Measurements from ENCODE around the gene NSMCE1. TPM values are rescaled to one million over a fixed set of nuclear protein-coding genes. Genes with fewer than 3 reads are reported as not detected.

The NSMCE1 gene
- total and polyA plus RNA-seq, 2 of the 8 experiments (the other 6 are each of a cell fraction or from before 2014, with no cell fraction given) = 8.1 to 16.6 TPM

GRCh38 chr16:27225536-27226360 lies 42.8 kb downstream of the NSMCE1 start (continued):
- no peak for TF ChIP-seq CHD7 (IDR thresholded peaks at IDR 0.05; ENCODE audit: insufficient replicate concordance, low read length)
- TF ChIP-seq ASH2L (IDR thresholded peaks at IDR 0.05; ENCODE audit: low read length) = no peak
- TF ChIP-seq BRCA1 (IDR thresholded peaks at IDR 0.05; ENCODE audit: low read depth, low read length) = no peak
- no peak for TF ChIP-seq NRF1 (IDR thresholded peaks at IDR 0.05; ENCODE audit: low read depth, low read length)
- TF ChIP-seq RNF2 (IDR thresholded peaks at IDR 0.05; ENCODE audit: borderline replicate concordance, low read depth, low read length, missing control alignments, poor library complexity, severe bottlenecking) = no peak
- TF ChIP-seq ATF2 (IDR thresholded peaks at IDR 0.05; ENCODE audit: low read length) = no peak
- TF ChIP-seq RXRA (IDR thresholded peaks at IDR 0.05; ENCODE audit: insufficient read depth, low read depth, low read length) = no peak

Measured in H1 (cell line).